KMS-11 (cell line): ENCODE measurements around the gene METTL21C.

ENCODE experiments used
- H2AFZ ChIP-seq: fragments of 200-600 bp; sonication (generic); 2 replicates; pipeline ENCODE4 v1.6.1; 2016; ENCODE audit warnings: antibody characterized with exemption, mixed run types, low read depth
- H3K27ac ChIP-seq: fragments of 200-600 bp; sonication (generic); 2 replicates; pipeline ENCODE4 v1.6.1; 2016; ENCODE audit warnings: mild to moderate bottlenecking, mixed run types
- H3K27me3 ChIP-seq: fragments of 200-600 bp; sonication (generic); 2 replicates; pipeline ENCODE4 v1.6.1; 2017; ENCODE audit warnings: mild to moderate bottlenecking, low read depth, mixed run types, moderate library complexity; ENCODE audit not compliant: insufficient read depth
- H3K36me3 ChIP-seq: fragments of 200-600 bp; sonication (generic); 2 replicates; pipeline ENCODE4 v1.6.1; 2017; ENCODE audit warnings: mild to moderate bottlenecking, mixed run types; ENCODE audit not compliant: insufficient read depth
- H3K4me1 ChIP-seq: fragments of 200-600 bp; sonication (generic); 2 replicates; pipeline ENCODE4 v1.6.1; 2016; ENCODE audit warnings: mild to moderate bottlenecking, low read depth, mixed run types; ENCODE audit not compliant: poor library complexity, severe bottlenecking
- H3K4me2 ChIP-seq: fragments of 200-600 bp; sonication (generic); 2 replicates; pipeline ENCODE4 v1.7.0; 2016; ENCODE audit warnings: mild to moderate bottlenecking, mixed run types
- H3K4me3 ChIP-seq: fragments of 200-600 bp; sonication (generic); IDR thresholded peaks from 2 replicates; pipeline ENCODE4 v1.6.1; 2017; ENCODE audit warnings: low read depth, low read length, mixed read lengths; ENCODE audit not compliant: insufficient read depth
- H3K79me2 ChIP-seq: fragments of 200-600 bp; sonication (generic); 2 replicates; pipeline ENCODE4 v1.6.1; 2016; ENCODE audit warnings: low read depth, mixed run types; ENCODE audit not compliant: insufficient read depth
- H3K9ac ChIP-seq: fragments of 200-600 bp; sonication (generic); 2 replicates; pipeline ENCODE4 v1.6.1; 2016; ENCODE audit warnings: mild to moderate bottlenecking, mixed run types
- H4K20me1 ChIP-seq: fragments of 200-600 bp; sonication (generic); 2 replicates; pipeline ENCODE4 v1.6.1; 2016; ENCODE audit warnings: mild to moderate bottlenecking, mixed run types; ENCODE audit not compliant: insufficient read depth
- CTCF ChIP-seq: fragments of 200-600 bp; sonication (generic); conservative IDR thresholded peaks from 2 replicates; pipeline ENCODE4 v1.6.1; 2017; ENCODE audit warnings: low read depth, mild to moderate bottlenecking, antibody characterized with exemption, low read length, moderate library complexity, mixed read lengths

Gene METTL21C

DNA sequence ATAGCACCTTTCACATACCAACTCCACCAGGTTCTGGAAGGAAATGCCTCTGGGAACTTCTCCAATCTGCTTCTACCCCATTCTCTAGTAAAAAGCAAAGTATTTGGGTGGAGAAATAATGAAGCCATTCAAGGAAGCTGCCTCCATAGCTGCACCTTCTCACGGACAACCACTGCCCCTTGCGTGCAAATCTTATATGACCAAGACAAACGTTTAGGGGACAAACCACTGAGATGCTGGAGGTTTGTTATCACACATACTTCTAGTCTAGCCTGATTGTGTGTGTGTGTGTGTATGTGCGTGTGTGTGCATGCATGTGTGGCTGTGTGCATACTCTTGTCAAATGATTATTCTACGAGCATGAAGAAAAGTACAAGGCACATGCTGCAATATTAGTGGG lies 6.5 kb upstream of the METTL21C start:
- Histone ChIP-seq H2AFZ (no peak overlapping the region), H3K4me1 (no peaks in the 10 kb centered on the region), H3K27ac (no peak overlapping the region), H3K4me2 (no peak overlapping the region), H3K4me3 (no peak overlapping the region), H4K20me1 (no peaks in the 10 kb centered on the region), H3K79me2 (no peaks in the 10 kb centered on the region), H3K9ac (no peak overlapping the region), H3K36me3 (no peaks in the 10 kb centered on the region), H3K27me3 (no peaks in the 10 kb centered on the region)
- TF ChIP-seq CTCF = no peak

DNA sequence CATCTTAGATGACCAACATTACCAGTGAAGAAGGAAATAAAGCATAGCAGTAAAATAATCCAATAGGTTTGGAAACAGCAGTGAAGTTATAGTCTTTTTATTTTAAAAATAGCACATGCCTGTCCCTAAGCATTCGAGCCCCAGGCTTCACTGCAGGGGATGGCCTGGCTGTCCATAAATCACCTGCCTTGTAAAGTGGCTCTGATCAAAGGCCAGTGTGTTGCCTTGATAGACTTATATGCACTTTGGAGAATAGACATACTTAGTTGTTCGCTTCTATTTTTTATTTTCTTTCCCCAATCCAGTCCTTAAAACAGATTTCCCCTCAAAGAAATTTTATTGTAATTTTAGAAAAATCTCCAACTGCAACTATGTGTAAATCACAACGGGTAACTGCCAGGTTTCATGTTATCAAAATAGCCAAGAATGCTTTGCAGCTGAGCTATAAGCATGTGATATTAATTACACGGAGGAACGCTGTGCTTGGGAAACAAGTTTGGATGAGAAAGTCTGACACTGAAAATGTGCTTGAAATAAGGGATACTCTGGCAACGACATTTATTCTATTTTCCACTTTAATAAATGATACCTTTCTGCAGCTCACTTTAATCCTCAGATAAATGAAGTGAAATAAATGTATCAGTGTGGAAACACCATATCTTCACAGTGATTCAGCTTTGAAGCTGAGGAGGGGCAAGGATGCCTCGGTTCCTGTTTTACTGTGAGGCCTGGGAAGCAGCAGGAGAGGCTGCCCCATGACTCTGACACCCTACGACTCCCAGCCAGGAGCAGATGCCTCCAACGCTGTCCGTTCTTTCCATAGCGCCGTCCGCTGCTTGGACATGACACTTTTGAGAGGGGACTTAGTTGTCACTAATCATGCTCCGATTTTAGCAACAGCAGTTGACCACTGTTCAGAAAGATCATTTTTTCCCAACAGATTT lies 5.5 kb upstream of the METTL21C start:
- no peak overlapping the region for H3K9ac ChIP-seq
- H3K4me3 ChIP-seq = no peak overlapping the region
- H3K27me3 ChIP-seq = no peaks in the 10 kb centered on the region
- TF ChIP-seq CTCF = no peak
- no peaks in the 10 kb centered on the region for H4K20me1 ChIP-seq
- no peaks in the 10 kb centered on the region for H3K36me3 ChIP-seq
- no peak overlapping the region for H3K27ac ChIP-seq
- no peaks in the 10 kb centered on the region for H3K79me2 ChIP-seq
- H2AFZ ChIP-seq = no peak overlapping the region
- no peaks in the 10 kb centered on the region for H3K4me1 ChIP-seq
- no peak overlapping the region for H3K4me2 ChIP-seq

GRCh38 chr13:102699504-102699903 lies 4.7 kb upstream of the METTL21C start:
- no peaks in the 10 kb centered on the region for H3K4me1 ChIP-seq
- H3K27ac ChIP-seq = no peak overlapping the region
- TF ChIP-seq CTCF = no peak
- H3K9ac ChIP-seq = no peak overlapping the region
- H3K4me2 ChIP-seq = no peak overlapping the region
- H2AFZ ChIP-seq = no peak overlapping the region
- no peak overlapping the region for H3K4me3 ChIP-seq
- H3K27me3 ChIP-seq = no peaks in the 10 kb centered on the region
- no peaks in the 10 kb centered on the region for H3K79me2 ChIP-seq
- no peaks in the 10 kb centered on the region for H3K36me3 ChIP-seq
- H4K20me1 ChIP-seq = no peaks in the 10 kb centered on the region

GRCh38 chr13:102698649-102698980 lies 3.8 kb upstream of the METTL21C start:
- no peak for TF ChIP-seq CTCF
- H3K36me3 ChIP-seq = no peaks in the 10 kb centered on the region
- H3K4me1 ChIP-seq = no peaks in the 10 kb centered on the region

More at GRCh38 chr13:102698649-102698980, 3.8 kb upstream of the METTL21C start:
- Histone ChIP-seq H3K79me2 (no peaks in the 10 kb centered on the region), H2AFZ (no peak overlapping the region), H3K4me3 (no peak overlapping the region), H4K20me1 (no peaks in the 10 kb centered on the region), H3K9ac (no peak overlapping the region), H3K4me2 (no peak overlapping the region), H3K27ac (no peak overlapping the region), H3K27me3 (no peaks in the 10 kb centered on the region)
